Measurements from ENCODE around the gene ATP6V0C.

DNA sequence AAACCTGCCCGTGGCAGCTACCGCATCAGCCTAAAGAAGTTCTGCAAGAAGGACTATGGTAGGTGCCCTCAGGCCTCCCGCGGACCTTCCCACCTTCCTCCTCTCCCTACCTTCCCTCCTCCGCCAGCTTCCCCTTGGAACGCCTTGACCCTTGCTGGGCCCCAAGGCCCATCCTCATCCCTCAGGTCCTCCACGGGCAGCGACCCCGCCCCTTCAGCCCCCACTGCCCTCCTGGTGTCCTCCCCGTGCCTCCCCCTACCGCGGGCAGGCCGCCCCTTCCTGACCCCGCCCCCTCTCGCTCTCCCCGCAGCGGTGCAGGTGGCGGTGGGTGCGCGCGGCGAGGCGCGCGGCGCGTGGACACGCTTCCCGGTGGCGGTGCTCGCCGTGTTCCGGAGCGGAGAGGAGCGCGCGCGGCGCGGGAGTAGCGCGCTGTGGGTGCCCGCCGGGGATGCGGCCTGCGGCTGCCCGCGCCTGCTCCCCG, 40.3 kb upstream of the ATP6V0C start:
- TF ChIP-seq, protein P1, sequence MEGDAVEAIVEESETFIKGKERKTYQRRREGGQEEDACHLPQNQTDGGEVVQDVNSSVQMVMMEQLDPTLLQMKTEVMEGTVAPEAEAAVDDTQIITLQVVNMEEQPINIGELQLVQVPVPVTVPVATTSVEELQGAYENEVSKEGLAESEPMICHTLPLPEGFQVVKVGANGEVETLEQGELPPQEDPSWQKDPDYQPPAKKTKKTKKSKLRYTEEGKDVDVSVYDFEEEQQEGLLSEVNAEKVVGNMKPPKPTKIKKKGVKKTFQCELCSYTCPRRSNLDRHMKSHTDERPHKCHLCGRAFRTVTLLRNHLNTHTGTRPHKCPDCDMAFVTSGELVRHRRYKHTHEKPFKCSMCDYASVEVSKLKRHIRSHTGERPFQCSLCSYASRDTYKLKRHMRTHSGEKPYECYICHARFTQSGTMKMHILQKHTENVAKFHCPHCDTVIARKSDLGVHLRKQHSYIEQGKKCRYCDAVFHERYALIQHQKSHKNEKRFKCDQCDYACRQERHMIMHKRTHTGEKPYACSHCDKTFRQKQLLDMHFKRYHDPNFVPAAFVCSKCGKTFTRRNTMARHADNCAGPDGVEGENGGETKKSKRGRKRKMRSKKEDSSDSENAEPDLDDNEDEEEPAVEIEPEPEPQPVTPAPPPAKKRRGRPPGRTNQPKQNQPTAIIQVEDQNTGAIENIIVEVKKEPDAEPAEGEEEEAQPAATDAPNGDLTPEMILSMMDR (IDR thresholded peaks at IDR 0.05 in 4 of 5, conservative IDR thresholded peaks at IDR 0.05 in 1 of 5), result no peak
- no peak for TF ChIP-seq POLR2A (IDR thresholded peaks at IDR 0.05)

All from gastrocnemius medialis (tissue), 4 donors.